Measurements from ENCODE around the gene TP53BP1.

The TP53BP1 gene

DNA sequence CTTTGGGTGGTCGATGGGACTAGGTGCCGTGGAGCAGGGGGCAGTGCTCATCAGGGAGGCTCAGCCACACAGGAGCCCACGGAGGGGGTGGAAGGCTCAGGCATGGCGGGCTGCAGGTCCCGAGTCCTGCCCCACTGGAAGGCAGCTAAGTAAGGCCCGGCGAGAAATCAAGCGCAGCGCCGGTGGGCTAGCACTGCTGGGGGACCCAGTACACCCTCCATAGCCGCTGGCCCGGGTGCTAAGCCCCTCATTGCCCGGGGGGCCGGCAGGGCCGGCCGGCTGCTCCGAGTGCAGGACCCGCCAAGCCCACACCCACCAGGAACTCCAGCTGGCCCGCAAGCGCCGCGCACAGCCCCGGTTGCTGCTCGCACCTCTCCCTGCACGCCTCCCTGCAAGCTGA lies 19.1 kb downstream of the TP53BP1 start:
- no peak for DNase-seq (ENCODE audit: low spot score)
- in situ Hi-C loops (cut with MboI; ENCODE audit: low sequenced_read_pairs, unreplicated experiment) = no loop called here
- TF ChIP-seq, protein P1, sequence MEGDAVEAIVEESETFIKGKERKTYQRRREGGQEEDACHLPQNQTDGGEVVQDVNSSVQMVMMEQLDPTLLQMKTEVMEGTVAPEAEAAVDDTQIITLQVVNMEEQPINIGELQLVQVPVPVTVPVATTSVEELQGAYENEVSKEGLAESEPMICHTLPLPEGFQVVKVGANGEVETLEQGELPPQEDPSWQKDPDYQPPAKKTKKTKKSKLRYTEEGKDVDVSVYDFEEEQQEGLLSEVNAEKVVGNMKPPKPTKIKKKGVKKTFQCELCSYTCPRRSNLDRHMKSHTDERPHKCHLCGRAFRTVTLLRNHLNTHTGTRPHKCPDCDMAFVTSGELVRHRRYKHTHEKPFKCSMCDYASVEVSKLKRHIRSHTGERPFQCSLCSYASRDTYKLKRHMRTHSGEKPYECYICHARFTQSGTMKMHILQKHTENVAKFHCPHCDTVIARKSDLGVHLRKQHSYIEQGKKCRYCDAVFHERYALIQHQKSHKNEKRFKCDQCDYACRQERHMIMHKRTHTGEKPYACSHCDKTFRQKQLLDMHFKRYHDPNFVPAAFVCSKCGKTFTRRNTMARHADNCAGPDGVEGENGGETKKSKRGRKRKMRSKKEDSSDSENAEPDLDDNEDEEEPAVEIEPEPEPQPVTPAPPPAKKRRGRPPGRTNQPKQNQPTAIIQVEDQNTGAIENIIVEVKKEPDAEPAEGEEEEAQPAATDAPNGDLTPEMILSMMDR (IDR thresholded peaks at IDR 0.05; ENCODE audit: borderline replicate concordance, control extremely low read depth, extremely low read depth, insufficient read depth, missing control alignments) = no peak

DNA sequence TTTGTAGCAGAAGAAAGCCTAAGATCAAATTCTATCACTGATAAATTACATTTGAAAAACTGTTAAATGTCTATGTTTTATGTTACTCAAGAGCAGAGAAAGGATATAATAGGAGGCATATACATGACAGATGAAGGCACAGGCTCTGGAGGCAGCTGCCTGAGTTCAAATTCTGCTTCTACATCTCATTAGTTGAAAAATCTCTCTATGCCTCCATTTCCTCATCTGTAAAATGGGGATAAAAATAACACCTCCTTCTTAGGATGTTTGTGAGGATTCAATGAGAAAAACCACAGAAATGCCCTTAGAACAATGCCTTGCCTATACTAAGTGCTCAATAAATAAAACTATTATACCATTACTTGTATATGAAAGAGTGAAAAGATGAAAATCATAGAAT lies 21.0 kb downstream of the TP53BP1 start:
- DNase-seq (ENCODE audit: low spot score) = no peak
- in situ Hi-C loops (cut with MboI; ENCODE audit: low sequenced_read_pairs, unreplicated experiment) = no loop called here
- TF ChIP-seq, protein P1 (IDR thresholded peaks at IDR 0.05; ENCODE audit: borderline replicate concordance, control extremely low read depth, extremely low read depth, insufficient read depth, missing control alignments) = no peak

DNA sequence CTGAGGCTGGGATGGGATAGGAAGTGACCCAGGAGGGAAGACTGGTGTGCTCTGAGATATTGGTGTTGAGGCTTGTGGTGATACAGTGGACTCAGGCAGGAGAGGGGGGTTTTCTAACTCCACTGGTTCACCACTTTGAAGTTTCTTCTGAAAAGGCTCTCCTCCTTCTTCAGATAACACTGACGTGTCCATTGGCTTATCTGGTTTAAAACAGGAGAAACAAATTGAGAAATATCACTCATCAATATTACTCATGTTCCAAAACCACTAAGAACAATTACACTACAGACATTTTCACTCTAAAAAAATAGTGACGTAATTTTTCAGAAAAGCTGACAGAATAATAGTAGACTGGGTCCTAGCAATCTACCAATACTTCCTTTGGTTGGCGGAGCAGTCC lies 23.1 kb downstream of the TP53BP1 start:
- in situ Hi-C loops (cut with MboI; ENCODE audit: low sequenced_read_pairs, unreplicated experiment) = no loop called here
- TF ChIP-seq, protein P1 (IDR thresholded peaks at IDR 0.05; ENCODE audit: borderline replicate concordance, control extremely low read depth, extremely low read depth, insufficient read depth, missing control alignments) = no peak
- DNase-seq (ENCODE audit: low spot score) = no peak

- TF ChIP-seq, protein P1 (IDR thresholded peaks at IDR 0.05; ENCODE audit: borderline replicate concordance, control extremely low read depth, extremely low read depth, insufficient read depth, missing control alignments) = no peak
- in situ Hi-C loops (cut with MboI; ENCODE audit: low sequenced_read_pairs, unreplicated experiment) = no loop called here
- DNase-seq (ENCODE audit: low spot score) = no peak
These were observed 27.9 kb downstream of the TP53BP1 start for GRCh38 chr15:43465100-43465499.

GRCh38 chr15:43463998-43464397 lies 29.0 kb downstream of the TP53BP1 start:
- TF ChIP-seq, protein P1 (IDR thresholded peaks at IDR 0.05; ENCODE audit: borderline replicate concordance, control extremely low read depth, extremely low read depth, insufficient read depth, missing control alignments) = no peak
- in situ Hi-C loops (cut with MboI; ENCODE audit: low sequenced_read_pairs, unreplicated experiment) = no loop called here
- DNase-seq (ENCODE audit: low spot score) = no peak

- DNase-seq (ENCODE audit: low spot score) = no peak
- in situ Hi-C loops (cut with MboI; ENCODE audit: low sequenced_read_pairs, unreplicated experiment) = no loop called here
- TF ChIP-seq, protein P1 (IDR thresholded peaks at IDR 0.05; ENCODE audit: borderline replicate concordance, control extremely low read depth, extremely low read depth, insufficient read depth, missing control alignments) = no peak
These were observed 29.4 kb downstream of the TP53BP1 start for GRCh38 chr15:43463507-43463906.

DNA sequence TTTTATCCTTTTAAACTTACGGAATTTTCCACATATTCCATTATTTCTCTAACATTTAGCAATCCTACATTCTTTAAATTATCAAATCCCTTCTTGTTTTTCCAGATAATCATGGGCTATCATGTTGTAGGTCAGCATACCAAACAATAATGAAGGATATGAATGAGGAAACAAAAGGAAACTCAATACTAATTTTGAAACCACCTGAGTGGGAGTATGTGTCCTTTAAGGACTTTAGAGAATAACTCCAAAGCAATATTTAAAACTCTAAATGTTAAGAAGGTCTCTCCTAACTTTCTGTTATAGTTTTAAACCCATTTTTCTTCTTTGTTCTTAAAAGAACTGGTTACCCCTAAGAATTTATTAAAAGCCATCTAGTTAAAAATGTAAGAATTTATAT lies 43.0 kb downstream of the TP53BP1 start:
- in situ Hi-C loops (cut with MboI; ENCODE audit: low sequenced_read_pairs, unreplicated experiment) = no loop called here
- DNase-seq (ENCODE audit: low spot score) = no peak
- TF ChIP-seq, protein P1 (IDR thresholded peaks at IDR 0.05; ENCODE audit: borderline replicate concordance, control extremely low read depth, extremely low read depth, insufficient read depth, missing control alignments) = no peak
